GM18520 (cell line): ENCODE measurements around the gene SHANK1.

Experiments
- ATAC-seq: cut with Tn5 transposase; IDR thresholded peaks from one replicate; pipeline ENCODE4 v1.9.1; 2021; ENCODE audit not compliant: unreplicated experiment

Gene SHANK1

DNA sequence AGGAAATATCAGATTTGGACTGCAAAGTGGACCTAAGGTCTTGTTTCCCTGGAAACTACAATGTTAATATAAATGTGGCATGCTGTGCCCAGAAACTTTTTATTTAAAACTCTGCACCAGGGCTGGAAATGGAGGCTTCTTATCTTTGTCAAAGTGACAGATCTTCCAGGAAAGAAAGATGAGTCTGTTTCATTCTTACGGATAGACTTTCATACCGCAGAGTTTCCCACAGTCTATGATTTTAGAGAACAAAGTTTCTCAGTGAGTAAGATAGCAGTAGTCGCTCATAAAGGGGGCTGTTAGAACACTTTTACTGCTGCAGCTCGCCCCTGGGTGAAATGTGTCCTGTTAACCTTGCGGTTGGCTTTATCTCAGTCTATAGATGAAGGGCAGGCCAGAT lies 10.3 kb upstream of the SHANK1 start:
- ATAC-seq: no peak

DNA sequence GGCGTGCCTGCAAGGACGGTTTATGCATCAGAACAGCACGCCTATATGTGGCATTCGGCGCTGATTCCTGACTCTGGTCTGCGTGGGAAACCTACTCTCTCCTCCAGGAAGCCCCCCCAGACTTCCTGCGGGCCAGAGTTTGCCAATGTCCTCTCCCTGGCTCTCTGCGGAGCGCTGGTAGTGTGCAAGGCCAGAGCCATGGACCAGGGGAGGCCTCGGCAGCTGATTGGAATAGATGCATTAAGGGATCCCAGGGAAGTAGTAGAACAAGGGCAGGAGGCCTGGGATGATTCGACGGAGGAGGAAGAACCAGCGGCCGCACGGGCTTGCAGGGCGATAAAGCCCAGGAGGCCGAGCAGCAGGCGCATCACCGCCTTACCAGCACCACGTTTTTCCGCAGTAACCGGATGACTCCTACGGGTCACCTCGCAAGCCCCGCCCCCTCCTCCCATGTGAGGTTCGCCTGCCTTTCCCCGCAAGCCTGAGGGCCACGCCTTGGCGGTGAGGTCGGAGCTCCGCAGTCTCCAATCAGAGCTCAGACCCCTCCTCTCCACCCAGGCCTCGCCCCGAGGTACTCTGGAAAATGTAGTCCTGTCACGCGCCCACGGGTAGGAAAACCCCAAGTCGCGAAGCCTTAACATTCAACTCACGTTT lies 8.6 kb upstream of the SHANK1 start:
- no peak for ATAC-seq

DNA sequence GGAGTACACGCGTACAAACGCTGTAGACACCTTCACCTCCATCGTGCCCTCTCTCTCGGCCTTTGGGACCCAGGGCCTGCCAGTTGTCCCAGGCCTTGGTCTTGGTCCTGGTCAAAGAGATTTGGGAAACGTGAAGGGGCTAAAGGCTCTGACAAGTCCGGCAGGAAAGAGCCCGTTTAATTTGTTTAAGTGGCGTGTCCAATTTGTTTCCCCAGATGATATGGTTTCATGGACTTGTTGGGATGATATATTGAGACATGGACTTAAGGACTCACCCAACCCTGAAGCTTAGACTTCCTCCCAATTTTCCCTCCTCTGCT lies 6.3 kb upstream of the SHANK1 start:
- no peak for ATAC-seq

DNA sequence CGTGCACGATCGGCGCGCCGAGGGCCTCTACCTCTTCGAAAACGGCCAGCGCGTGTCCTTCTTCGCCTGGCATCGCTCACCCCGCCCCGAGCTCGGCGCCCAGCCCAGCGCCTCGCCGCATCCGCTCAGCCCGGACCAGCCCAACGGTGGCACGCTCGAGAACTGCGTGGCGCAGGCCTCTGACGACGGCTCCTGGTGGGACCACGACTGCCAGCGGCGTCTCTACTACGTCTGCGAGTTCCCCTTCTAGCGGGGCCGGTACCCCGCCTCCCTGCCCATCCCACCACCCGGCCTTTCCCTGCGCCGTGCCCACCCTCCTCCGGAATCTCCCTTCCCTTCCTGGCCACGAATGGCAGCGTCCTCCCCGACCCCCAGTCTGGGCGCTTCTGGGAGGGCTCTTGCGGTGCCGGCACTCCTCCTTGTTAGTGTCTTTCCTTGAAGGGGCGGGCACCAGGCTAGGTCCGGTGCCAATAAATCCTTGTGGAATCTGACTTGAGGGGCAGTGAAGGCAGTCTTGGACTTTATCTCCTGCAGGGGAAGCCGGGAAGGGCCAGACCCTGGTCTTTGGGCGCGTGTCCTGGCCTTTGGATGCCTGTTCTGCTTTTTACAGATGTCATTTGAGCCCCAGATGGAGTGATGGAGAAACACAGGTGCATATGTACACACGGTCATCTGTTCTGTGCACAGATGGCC lies 5.8 kb upstream of the SHANK1 start:
- ATAC-seq: no peak

DNA sequence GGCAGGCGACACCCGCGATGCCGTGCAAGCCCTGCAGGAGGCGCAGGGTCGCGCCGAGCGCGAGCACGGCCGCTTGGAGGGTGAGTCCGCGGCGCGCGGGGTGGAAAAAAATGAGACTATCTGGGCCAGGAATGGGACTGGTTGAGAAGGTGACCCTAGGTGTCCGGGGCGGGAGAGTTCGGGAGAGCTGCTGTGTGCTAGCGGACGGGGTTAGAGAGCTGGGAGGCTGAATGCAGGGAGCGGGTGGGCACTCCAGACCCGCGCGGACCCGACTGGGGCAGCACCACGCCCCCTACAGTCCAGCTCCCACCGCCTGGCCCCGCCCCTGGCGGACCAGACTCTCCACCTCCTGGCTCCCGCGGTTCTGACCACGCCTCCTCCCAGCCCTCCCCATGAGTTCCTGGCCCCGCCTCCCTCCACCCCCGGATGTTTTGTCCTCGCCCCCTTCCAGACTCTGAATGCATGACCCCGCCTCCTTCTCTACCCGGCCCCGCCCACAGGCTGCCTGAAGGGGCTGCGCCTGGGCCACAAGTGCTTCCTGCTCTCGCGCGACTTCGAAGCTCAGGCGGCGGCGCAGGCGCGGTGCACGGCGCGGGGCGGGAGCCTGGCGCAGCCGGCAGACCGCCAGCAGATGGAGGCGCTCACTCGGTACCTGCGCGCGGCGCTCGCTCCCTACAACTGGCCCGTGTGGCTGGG lies 5.1 kb upstream of the SHANK1 start:
- ATAC-seq: peak; percentile 73

DNA sequence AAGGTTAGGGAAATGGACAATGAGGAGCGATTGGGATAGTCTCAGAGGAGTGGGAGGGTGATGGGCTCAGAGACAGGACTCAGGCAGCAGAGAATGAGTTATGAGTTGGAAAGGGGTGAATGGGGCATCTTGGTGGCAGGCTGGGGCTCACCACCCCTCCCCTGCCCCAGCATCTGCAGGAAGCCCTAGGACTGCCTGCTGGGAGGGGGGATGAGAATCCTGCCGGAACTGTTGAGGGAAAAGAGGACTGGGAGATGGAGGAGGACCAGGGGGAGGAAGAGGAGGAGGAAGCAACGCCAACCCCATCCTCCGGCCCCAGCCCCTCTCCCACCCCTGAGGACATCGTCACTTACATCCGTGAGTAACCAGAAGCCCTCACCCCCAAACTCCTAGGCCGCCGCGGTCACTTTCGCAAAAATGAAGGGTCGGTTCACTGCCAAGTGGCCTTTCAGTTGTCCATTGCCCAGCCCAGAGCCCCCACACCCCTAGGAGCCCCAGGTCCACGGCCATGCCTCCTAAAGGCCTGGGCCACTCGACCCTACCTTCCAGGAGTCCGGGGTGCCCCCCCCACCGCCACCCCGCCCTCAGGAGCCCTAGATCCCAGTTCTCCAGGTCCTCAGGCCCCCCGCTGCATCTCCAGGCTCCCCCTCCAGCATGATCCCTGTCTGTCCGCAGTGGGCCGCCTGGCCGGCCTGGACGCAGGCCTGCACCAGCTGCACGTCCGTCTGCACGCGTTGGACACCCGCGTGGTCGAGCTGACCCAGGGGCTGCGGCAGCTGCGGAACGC lies 4.3 kb upstream of the SHANK1 start:
- no peak for ATAC-seq

DNA sequence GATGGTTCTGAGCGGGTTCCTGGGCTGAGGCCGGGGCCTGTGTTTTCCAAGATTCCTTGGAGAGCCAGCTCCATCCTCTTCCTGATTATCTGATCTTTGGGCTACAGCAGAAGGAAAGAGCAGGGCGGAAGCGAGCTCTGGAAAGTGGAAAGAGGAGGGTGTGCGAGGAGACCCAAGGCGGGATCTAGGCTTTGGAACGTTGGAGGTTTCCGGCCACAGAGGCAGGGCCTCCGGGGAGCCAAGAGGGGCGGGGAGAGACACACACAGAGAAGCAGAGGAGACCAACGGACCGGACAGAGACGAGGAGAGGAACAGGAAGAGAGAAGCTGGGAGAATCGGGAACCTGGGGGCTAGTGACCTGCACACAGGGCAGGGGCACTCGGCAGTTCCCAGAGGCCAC lies 3.5 kb upstream of the SHANK1 start, which contains the start of gene CLEC11A:
CLEC11A (plus strand) TSS at position 296 of the 400 bp plus-strand sequence. CDS start 162 bp downstream, outside the sequence.
- ATAC-seq: no peak

DNA sequence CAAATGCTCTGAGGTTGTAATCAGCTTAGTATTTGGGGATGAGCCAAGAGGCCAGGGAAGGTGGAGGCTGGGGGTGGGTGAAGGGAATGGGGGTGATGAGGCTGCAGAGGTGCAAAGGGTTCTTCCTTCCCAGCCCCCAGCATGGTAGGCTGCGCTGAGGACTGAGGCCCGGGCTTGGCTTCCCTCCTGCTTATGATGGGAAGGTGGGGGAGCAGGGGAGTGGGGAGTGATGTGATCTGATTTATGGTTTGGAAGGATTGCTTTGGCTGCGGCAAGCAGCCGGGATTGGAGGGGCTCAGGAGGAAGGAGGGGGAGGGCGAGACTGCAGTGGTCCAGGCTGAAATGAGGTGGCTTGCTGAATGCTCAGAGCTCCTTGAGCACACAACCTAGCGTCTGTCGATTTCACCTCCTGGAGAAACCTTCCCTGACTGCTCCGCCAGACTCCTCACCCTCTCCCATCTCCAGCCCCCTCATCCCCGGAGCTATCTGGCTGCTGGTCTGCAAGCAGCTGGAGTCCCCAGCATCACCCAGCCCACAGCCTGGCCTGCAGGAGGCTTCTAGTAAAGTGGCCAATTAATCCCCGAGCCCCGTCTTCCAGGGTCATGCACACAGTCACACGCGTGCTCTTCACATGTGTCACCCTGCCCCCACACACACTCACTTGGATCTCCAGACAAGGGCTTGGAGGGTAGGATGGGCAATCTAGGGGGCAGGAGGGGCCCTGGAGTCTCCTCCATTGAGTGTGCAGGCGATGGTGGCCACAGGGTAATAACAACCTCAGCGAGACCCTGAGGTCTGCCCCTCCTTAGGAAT lies 2.8 kb upstream of the SHANK1 start:
- ATAC-seq: no peak

DNA sequence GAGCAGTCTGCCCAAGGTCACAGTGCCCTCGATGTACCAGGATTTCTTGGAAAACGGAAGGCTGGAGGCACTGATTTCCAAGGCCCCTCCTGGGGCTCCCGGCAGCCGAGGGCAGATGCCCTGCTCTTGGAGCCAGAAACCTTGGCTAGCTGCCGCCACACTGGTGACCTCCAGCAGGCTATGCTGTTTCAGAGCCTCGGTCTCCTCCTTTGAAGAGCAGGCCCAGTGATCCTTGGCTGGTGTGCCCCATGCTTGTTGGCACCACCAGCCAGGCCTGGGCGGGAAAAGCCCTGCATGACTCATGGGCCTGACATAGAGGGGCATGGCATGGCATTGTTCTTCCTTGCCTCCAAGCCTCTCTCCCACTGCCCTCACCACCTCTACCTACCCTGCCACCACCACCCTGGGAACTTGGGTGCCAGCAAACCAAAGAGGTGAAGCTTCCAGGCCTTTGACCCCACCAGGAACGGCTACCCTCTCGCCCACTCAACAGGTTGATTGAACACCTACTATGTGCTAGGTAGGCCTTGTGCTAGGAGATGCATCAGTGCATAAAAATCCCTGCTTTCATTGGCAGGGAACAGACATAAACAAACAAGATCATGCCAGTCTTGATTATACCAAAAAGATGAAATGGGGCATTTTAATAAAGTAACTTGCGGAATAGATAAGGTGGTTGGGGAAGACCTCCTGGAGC lies 2.0 kb upstream of the SHANK1 start:
- ATAC-seq: no peak

DNA sequence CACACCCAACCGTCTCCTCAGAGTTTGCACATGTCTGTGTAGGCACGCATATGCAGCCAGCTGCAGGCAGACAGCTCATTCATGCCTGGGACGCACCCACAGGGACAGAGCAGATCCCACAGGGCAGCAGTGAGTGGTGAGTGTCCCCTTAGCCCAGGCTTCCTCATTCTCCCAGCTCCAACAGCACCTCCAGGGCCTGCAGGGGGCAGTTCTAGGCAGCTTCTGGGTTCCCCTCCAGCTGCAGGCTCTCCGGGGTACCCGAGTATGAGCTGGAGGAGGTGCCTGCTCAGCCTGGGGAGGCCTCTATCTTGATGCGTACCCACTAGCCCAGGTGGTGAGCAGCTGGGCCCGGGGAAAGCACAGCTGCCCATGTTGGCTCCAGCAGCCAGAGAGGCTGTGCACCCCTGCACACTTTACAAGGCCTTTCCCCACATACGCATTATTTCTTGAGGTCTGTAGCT lies 1.3 kb upstream of the SHANK1 start:
- no peak for ATAC-seq

DNA sequence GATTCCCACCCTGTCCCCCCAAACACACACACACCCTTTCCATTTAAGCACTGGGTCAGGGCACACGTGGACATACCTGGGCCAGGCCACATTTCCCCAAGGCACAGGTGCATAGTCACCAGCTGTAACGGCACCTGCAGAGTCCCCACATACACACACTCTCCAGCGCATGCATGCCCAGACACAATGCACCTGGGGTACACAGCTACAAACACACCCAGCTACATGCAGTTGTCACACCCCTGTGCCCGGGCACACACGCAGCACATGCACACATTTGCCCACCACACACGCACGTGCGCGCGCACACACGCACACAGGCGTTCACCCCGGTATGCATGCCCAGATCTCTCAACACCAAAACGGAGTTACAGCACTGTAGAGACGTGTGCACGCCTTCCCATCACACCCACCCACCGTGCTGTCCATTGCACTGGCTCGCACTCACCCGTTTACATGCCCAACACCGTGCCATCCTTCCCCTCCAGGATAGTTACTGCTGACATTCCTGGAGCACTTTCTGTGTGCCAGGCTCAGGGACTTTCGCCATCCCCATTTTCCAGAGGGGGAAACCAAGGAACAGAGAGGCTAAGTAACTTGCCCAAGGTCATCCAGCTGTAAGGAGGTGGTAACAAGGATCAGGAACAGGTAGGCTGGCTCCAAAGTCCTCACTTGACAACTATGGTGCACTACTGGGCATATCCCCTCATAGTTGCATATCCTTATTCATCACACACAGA lies 749 bp upstream of the SHANK1 start:
- ATAC-seq: no peak

DNA sequence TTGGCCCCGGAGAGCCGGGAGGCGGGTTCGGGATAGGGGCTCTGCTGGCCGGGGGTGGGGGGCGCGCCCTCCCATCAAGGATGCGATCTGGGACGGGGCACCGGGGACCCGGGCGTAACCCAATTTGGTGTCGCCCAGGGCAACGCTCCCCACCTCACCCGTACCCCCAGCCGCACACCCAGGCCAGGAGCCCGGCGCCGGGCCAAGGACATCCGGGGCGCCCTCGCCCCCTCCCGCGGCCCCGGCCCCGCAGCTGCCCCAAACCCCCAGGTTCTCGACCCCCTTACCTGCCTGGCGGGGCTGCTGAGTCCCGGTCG lies 525 bp downstream of the SHANK1 start:
- no peak for ATAC-seq

DNA sequence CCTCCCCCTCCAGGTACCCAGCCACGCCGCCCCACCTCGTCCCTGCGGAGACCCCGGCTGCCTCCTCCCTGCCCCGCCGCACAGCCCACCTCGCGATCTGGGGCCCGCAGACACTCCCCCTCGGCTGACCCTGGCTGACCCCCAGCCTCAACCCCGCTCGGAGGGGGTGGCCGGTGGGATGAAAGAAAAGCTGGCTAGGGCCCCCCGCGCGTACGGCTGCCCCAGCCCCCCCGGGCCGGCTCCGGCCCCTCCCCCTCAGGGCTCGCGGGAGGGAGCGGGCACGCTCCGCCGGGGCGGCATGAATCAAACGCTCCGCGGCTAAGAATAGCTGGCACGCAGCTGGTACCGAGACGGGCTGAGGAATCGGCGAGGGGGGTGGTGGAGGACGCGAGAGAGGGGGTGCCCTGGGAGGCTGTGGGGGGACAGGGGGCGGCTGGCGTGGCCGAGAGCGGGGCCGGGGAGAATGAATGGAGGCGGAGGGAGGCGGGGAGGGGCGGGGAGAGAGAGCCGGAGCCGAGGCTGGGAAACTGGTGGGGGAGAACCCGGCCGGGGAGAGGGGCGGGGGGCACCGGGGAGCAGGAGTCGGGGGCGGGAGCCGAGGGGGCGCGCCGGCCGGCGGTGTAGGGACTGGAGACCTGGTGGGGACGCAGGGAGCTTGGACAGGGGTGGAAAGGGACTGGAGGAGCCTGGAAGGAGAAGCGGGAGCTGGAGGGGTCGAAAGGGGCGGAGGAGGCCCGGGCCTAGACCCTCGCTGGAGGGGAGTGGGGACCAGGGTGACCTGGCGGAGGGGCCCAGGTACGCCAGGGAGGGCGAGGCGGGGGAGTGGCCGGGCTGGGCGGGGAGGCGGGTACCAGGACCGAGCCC lies 1.1 kb downstream of the SHANK1 start:
- ATAC-seq: no peak

DNA sequence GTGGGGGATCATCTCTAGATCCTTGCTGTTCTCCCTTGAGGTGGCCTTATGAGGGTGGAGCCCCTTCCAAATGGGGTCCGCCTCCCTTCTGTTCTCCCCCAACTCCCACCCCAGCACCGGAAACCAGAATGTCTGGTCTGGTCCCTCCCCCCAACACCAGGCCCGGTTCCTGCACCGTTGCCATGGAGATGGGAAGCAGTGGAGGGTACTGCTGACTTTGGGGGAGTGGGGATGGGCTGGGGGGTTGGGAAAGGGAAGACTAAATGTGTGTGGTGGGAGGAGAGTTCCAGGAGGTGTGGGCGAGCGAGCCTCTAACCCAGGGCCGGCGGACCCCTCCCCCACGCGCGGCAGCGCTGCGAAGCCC lies 1.7 kb downstream of the SHANK1 start:
- no peak for ATAC-seq

DNA sequence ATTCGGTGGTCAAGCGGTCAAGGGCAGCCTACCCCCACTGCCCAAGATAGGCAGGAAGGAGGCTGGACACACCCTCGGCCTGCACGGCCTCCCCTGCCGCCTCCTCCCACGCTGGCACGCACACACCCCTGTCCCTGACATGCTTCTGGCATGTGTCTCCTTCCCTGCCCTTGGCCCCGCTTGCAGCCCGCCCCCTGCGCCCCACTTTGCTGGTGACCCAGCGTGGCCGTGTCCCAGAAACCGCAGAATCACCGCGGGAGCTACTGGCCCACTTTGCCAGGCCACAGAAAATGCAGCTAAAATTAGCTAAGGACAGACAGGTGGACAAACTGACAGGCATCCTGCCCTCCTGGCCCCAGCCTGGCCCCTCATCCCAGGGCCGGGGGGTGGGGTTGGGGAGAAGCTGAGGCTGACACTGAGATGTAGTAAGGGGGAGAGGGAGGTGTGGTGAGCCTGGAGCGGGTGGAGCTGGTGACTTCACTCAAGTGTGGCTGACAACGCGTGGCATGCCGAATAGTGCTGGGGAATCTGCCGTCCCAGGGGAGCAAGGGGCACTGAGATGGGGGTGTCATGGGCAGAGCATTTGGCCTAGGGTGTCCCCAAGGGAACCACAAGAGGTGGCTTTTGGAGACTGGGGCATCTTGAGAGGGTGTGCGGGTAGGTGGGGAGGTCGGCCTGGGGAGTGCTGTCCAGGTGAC lies 2.4 kb downstream of the SHANK1 start:
- no peak for ATAC-seq

DNA sequence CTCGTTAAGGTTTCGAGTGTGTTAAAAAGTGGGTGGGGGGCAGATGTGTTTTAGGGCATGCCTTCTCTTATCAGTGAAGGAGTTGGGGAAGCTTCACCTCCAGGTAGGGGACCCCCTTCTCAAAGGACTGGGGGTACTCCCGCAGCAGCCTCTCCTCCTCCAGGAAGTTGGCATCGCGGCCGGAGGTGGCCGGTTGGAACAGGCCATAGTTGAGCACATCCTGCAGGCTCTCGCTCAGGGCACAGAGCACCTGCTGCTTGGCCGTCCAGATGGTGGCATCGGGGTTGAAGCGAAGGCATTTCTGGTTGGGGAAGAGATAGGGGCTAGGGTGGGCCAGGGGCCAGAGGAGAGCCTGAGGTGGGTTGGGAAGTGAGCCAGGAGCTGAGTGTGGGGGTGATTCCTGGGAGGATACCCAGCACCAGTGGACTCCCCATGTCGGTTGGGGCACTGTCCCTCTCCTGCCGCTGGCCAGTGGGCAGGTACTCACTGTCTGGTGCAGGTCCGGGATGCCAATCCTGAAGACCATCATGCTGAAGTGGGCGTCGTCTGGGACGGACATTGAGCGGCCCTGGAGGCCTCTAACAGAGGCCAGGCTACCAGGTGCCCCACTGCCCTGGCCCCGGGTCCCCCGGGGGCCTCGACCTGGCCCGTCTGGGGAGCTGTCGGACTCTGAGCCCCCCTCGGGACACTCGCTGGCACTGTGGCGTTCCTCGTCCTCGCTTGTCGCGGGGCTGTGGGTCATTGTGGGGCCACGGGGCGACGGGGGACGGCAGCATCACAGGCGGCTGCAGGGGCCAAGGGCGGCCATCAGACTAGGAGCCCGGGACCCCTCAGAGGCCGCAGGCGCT lies 3.2 kb downstream of the SHANK1 start:
- no peak for ATAC-seq

DNA sequence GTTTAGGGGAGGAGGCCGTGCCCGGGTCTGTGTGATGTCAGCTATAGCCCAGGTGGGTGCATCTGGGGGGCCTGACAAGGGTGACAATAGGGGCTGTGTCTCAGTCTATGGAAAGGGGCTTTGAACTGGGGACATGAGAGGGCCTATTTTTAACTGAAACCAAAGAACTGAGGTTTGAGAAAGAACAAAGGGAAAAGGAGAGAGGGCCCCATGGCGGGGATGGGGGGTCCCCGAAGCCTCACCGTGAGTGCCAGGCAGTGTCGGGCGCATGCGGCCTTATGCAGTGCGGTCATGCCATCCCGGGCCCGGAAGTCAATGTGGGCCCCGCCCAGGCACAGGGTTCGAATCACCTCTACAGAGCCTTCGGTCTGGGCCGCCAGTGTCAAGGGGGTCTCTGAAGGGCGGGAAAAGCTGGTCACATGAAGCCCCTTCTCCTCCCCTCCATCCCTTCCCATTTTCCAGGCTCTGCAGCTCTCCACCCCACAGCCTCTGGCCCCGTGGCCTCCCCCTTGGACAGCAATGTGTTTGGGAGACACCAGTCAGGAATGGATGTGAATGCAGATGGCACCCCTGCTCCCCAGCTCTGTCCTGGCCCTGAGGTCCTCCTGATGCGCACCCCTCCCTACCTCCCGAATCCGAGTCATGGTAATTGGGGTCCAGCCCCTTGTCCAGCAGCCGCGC lies 5.9 kb downstream of the SHANK1 start:
- ATAC-seq: no peak
